NOMO-1 treated with DMSO at 0.1 percent for 48 hours (cell line): ENCODE results near the gene FGFR1OP2.

ENCODE experiments used
- DNase-seq: peaks from one replicate; lab custom pipeline; 2025; ENCODE audit not compliant: unreplicated experiment; lab: John Stamatoyannopoulos, UW

FGFR1OP2 gene

DNA sequence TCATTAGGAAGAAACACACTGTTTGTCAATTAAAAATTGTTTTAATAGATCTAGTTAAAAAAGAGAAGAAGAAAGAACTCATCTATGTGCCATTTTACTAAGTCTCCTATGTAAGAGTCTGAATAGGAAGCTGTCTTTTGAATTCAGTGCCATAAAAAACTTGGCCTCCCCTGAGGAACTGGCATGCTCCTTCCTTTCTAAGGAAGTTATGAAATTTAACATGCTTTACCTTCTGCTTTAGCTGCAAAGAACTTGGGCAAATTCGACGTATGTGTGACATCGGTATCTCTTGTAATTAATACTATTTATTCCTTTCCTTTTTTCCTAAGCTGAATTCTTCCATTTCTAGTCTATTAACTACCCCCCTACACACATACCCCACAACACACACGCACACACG, 63.4 kb downstream of the FGFR1OP2 start:
- DNase-seq, result peak; percentile 63

DNA sequence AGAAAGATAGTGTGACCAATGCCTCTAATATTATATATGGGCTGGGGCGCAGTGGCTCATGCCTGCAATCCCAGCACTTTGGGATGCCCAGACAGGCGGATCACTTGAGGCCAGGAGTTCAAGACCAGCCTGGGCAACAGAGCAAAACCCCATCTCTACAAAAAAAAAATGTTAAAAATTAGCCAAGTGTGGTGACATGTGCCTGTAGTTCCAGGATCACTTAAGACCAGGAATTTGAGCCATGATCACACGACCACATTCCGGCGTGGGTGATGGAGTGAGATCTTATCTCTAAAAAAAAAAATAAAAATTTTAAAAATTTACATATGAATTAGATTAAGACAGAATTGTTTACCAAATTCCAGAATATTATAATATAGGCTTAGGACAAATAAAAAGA, 63.9 kb downstream of the FGFR1OP2 start:
- no peak for DNase-seq

DNA sequence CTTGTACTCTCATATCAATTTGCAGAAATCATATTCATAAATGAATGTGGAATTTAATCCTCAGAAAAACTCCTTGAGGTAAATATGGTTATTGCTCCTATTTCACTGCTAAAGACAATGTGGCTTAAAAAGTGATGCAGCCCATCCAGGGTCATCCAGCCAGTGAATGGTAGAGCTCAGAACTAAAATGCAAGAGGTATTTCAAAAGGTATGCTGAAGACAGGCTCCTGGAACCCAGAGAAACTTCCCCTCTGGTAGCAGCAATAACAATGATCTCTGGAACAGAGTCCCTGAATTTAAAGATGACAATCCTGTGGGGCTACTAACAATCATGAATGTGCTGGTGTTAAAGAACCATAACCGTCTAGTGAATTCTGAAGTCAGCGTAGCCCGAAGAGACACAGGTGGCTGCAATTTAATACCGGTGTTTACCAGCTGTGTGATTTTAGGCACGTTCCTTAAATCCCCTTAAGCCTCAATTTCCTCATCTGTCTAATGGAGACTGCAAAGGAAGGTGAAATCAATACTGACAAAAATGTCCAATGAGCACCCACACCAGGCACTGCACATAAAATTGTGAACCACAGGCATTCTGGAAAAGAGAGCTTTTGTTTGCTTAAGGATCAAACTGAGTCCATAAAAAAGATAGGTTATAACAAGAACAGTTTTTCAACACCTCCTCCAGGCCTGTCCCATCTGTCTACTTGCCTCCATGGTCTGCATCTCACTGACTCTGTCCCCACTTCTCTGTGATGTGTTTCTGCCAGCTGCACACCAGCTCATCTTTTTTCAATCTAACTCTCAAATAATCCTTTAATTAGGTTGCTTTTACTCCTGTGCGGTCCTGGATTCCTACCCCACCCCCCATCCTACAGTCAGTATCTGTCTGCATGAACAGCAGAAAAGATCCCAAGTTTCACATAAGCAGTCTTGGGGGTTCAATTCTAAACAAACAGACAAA, 65.4 kb downstream of the FGFR1OP2 start:
- DNase-seq, result no peak

DNA sequence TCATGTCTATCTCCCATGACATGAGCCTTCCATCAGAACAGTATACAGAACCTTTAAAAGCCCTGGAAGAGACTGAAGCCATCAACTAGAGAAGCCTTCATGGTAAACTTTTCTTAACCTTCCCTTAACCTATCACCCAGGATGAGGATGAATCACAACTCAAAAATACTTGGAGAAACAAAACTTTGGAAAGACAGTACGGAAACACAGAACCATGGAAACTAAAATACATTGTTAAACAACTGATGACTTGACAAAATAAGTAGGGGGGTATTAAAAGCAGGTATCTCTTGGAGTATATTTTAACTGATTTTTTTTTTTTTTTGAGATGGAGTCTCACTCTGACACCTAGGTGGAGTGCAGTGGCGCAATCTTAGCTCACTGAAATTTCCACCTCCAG, 67.2 kb downstream of the FGFR1OP2 start:
- DNase-seq, result no peak

DNA sequence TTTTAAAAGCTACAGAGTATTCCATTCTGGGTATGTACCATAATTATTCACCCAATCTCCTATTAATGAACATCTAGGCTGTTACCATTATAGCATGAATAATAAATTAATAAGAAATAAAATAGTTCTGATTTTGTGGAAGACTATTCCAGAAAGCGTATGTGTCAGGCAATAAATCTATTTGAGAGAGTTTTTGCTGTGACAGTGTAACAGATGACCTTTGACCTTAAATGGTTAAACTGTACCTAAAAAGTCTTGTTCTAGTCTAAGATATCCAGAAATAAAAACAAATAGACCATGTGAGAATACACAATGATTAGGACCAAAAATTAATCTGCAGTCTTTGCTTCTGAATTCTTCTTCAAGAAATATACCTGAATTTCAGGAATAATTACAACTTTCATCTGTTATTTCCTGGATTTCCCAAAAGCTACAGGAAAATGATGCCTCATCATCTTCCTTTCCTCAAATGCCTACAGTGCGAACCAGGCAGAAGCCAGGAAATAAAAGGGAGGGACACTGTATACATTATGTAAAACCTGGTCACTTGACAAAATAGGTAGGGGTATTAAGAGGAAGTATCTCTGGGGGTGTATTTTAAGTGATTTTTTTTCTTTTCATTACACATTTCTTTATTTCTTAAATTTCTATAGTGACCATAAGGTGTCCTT, 68.7 kb downstream of the FGFR1OP2 start:
- no peak for DNase-seq

DNA sequence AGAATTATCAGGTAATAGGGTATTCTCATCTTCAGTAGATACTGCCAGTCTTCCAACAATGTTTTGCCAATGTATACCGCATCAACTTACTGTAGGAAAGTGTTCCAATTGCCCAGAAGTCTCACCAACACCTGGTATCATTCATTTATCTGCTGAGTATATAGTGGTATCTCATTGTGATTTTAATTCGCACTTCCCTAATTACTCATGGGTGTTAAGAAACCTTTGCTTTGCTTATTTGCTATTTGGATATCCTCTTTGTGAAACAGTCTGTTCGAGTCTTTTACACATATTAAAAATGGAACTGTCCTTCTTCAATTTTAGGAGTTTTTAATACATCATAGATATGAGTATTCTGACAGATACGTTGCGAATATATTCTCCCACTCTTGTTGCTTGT, 69.8 kb downstream of the FGFR1OP2 start:
- DNase-seq, result peak; percentile 18

DNA sequence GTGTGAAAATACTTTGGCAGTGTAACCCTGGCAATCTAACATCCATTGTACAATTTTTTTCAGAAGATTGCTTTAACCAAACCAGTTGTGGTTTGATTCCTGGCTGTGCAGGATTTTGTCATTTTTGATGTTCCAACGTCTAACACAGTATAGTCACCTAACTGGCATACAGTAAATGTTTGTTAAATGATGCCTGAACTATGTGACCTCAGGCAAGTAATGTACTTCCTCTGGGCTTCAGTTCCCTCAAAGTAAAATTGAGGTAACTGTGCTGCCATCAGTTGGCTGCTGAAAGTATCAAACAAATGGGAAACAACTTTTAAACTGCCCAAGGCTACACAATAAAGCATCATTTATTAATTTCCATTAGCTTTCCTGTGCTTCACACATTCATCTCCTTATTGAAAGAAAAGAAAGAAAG, 71.6 kb downstream of the FGFR1OP2 start:
- peak; percentile 30 for DNase-seq

DNA sequence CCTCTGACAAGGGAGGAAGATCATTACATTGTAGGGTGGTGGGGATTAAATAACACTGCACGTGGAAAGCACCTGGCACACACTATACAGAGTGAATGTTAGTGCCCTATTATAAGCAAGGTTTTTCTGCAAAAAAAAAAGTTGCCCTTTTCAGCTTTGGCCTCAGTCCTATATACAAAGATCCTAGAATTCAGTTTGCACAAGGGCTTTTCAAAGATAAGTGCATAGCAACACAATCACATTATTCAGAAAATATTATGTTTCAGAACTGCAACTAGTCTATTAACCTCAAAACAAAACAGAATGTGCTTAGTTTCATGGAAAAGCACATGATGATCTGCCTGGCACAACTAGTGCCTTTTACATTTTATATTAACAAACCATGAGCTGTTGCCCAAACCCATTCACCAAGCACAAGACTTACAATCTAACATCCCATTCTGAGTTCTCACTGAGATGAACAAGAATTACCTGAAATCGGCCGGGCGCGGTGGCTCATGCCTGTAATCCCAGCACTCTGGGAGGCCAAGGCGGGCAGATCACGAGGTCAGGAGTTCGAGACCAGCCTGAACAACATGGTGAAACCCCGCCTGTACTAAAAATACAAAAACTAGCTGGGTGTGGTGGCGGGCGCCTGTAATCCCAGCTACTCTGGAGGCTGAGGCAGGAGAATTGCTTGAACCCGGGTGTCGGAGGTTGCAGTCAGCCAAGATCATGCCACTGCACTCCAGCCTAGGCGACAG, 74.1 kb downstream of the FGFR1OP2 start:
- no peak for DNase-seq

DNA sequence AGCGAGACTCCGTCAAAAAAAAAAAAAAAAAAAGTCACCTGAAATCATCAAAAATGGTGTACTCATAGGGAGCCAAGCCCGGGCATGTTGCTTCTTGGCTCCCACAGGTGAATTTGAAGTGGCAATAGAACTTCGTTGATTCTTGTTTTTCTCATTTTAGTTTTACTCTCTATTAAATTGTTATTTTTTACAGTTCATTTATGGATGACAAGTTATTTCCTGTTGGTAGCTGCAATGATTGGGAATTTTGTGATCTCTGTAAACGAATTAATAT, 74.6 kb downstream of the FGFR1OP2 start:
- DNase-seq, result no peak

DNA sequence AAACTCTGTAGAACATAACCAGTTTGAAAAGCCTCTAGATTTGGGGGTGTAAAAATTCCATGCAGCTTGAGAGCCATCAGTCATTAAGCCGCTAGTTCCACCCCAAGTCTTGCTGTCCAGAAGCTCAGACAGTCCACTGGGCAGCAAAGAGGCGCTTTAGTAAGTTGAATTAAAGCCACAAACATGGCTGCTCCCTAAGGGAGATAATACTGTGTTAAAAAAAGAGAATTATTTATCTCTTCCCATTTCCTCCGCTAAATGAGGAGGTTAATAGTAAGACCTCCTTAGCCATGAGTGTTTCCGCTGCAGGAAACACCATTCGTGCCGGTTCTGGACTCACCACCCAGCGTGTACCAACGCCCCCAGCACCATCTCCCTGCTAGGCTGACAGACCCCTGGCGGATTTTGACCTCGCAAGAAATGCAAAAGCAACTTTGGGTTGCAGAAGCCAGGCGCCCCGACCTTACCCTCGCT, 75.4 kb downstream of the FGFR1OP2 start:
- DNase-seq, result no peak

DNA sequence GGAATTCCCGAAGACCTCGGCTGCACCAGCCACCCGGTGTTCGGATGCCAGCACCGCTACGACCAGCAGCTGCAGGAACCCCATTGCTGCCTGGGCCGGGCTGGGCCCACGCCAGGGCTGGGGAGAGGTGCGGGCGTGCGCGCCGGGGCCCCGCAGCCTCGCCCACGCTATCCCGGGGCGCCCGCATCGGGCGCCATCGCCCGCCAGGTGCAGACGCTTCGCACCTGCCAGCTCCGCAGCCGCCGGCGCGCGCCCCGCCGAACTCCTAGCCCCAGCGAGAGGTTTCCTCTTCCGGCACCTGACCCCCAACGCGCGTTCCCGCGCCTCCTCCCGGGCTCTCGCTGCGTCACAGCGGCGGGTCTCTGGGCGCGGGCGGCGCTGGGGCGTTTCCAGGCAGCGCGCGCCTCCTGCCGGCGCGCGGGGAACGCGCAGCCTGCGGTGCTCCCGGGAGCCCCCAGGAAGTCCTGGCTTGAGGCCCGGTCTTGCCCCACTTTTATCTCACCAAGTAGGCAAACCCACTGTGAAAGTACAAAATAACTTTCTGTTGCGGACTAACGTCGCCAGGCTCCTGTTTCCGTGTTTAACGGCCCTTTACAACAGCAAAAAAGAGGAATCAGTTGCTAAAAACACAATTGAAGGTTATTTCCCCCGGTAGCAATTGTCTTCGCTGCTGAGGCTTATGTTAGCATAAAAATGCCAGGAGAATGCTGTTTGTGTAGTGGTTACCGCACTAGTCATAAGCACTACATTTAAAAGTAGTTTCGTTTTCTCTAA, 76.0 kb downstream of the FGFR1OP2 start, which contains the start of gene TM7SF3:
Gene TM7SF3 (minus strand): TSS at position 300 of the 774 bp plus-strand sequence. CDS start 216 bp downstream, at position 84.
- DNase-seq, result peak; percentile 89

DNA sequence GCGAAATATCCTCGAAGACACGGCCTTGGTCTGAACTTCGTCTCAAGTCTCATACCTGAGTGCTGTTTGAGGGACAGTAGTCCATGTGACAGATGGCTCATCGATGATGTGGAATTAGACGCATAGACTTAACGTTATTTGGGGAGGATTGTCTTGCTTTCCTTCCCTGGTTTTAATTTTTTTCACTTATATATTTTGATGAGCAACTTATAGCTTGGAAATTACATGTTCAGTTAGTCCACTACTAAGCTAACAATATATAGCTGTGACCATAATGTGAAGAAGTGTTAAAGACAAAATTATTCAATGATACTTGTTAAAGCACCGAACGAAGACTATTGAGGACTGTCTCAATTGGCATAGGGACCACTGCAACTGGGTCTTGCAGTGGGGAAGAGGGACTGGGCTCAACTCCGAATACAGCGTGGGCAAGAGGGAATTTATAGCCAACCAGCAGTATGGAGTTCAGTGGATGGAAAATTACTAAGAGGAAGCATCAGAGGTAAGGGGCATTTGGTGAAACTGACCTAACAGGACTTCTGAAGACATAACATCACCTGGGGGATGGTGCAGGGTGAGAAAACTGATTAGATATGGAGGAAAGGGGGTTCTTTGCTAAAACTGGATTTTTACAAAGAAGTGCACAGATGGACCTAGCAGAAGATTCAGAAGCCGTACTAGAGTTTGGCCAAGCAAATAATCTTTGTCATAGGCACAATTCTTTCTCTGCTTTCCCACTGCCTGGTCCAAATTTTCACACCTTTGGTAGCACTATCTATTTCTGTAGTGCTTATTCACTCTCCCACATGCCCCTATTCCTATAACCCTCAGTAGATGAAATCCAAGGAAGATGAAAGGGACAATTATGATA, 76.8 kb downstream of the FGFR1OP2 start:
- DNase-seq, result no peak

DNA sequence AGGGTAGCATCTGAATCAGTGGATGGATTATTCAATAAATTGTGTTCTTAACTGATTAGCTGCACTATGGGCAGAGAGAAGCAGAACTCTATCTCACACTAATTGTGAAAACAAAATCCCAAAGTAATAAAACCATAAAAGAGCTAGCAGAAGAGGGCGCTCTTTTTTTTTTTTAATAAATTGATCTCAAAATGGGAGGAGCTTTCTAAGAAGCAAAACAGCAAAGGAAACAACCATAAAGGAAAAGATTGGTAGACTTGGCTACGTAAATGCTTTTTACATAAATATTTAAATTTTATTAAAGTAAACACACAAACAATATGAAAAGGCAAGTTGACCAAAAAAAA, 77.4 kb downstream of the FGFR1OP2 start:
- DNase-seq, result peak; percentile 74
